ENCODE data around the gene RANGAP1.

- TF ChIP-seq, protein P1, sequence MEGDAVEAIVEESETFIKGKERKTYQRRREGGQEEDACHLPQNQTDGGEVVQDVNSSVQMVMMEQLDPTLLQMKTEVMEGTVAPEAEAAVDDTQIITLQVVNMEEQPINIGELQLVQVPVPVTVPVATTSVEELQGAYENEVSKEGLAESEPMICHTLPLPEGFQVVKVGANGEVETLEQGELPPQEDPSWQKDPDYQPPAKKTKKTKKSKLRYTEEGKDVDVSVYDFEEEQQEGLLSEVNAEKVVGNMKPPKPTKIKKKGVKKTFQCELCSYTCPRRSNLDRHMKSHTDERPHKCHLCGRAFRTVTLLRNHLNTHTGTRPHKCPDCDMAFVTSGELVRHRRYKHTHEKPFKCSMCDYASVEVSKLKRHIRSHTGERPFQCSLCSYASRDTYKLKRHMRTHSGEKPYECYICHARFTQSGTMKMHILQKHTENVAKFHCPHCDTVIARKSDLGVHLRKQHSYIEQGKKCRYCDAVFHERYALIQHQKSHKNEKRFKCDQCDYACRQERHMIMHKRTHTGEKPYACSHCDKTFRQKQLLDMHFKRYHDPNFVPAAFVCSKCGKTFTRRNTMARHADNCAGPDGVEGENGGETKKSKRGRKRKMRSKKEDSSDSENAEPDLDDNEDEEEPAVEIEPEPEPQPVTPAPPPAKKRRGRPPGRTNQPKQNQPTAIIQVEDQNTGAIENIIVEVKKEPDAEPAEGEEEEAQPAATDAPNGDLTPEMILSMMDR (IDR thresholded peaks at IDR 0.05 in 8 of 11, conservative IDR thresholded peaks at IDR 0.05 in 3 of 11) = no peak
- no peak for TF ChIP-seq POLR2AphosphoS5 (IDR thresholded peaks at IDR 0.05)
Observed at GRCh38 chr22:41250127-41250526, 35.9 kb downstream of the RANGAP1 start.

All from spleen (tissue), 7 donors.